PC-3 (cell line): ENCODE measurements around the gene LMCD1.

Experiments
- CTCF ChIP-seq: fragments of 300-600 bp; sonication (generic); conservative IDR thresholded peaks from 2 replicates; pipeline ENCODE4 v1.5.1; 2017; ENCODE audit warnings: antibody characterized with exemption, low read depth, mild to moderate bottlenecking, low read length
- EZH2 ChIP-seq: fragments of 300-600 bp; sonication (generic); IDR thresholded peaks from one replicate; pipeline ENCODE4 v1.6.1; 2017; ENCODE audit warnings: antibody characterized with exemption, mild to moderate bottlenecking, low read length; ENCODE audit not compliant: unreplicated experiment

DNA sequence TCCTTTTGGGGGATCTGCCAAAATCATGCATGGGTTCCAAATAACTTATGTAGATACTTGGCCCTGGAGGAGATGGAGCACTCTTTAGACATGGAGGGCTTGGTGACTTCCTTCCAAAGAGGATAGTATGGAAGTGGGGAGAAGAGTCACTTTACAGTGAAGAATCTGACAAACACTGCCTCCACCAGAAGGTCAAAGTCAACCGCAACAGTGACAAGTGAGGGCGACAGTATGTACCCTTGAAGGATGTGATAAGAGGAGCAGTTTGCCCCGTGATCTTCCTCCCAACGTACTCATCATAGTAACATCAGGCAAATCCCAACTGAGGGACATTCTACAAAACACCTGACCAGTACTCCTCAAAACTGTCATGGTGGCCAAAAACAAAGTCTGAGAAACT, 62.0 kb downstream of the LMCD1 start:
- TF ChIP-seq CTCF (no peak), EZH2 (no peak)
